ENCODE data around the gene HCN2.

The HCN2 gene

DNA sequence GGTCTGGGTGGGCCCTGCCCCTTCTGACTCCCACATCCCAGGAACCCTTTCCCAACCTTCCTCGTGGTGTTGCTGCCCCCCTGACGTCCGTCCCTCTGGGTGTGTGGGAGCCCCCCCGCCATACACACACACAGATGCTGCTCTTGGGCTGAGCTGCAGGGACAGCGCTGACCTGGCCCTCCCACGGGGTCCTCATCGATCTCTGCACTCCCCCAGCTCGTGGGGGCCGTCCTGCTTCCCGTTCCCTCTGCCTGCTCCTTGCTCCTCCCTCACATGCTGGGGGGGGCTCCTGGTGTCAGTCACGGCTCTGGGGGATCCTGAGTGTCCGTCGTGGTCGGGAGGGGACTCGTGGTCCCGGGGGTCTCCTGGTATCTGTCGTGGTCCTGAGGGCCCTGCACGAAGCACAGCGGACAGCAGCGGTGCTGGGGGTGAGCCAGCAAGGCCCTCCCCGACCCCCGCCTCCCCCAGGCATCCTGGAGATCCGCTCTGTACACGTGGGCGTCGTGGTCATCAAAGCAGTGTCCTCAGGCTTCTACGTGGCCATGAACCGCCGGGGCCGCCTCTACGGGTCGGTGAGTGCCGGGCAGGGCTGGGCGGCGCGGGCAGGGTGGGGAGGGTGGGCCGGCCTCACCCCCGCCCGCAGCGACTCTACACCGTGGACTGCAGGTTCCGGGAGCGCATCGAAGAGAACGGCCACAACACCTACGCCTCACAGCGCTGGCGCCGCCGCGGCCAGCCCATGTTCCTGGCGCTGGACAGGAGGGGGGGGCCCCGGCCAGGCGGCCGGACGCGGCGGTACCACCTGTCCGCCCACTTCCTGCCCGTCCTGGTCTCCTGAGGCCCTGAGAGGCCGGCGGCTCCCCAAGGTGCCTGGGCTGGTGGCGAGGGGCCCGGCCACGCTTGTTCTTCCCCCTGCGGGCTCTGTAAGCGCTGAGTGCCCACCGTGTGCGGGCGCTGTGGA lies 53.4 kb downstream of the HCN2 start:
- DNase-seq: no peak

DNA sequence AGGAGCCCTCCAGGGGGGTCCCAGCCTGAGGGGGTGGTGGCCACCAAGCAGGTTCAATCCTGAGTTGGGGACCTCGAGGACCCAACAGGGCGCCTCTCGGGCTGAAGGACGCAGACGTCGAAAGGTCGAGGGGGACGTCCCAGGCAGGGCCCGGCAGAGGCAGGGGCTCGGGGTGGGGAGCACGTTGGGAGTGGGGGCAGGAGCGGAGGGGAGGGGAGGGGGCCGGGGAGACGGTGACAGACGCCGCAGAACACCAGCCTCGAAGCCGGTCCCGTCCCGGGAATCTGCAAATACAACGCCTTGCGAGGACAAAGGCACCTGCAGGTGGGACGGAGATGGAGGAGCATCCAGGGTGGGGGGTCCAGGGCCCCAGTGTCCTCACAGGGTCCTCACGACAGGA lies 54.1 kb downstream of the HCN2 start:
- no peak for DNase-seq

DNA sequence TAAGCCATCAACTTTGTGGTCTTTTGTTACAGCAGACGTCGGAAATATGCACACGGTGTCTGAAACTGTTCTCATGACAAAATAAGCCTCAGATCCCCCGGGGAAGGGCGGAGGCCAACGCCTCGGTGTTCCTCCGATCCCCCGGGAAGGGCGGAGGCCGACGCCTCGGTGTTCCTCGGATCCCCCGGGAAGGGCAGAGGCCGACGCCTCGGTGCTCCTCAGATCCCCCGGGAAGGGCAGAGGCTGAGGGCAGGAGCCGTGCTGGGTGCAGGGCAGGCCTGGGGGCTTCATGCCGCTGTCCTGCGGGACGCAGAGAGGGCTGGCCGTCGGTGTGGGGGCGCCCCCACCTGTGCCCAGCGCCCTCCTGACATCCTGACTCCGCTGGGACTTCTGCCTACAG lies 54.7 kb downstream of the HCN2 start:
- no peak for DNase-seq

DNA sequence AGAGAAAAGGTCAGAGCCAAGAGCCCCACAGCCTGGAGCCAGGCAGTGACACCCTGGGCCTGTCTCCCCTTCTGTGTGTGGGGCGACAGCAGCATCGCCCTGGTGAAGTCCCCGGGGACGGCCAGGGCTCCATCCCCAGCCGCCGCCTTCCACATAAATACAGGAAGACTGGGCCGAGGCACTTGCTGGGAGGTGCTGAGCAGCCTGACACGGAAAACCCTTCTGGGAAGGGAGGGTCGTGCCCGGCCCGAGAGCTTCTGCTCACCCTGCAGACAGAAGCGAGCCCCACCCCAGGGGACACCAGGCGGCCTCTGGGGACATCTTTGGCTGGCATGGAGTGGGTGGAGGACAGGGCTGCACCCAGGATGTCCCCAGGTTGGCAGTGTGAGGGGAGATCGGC lies 55.1 kb downstream of the HCN2 start:
- no peak for DNase-seq

DNA sequence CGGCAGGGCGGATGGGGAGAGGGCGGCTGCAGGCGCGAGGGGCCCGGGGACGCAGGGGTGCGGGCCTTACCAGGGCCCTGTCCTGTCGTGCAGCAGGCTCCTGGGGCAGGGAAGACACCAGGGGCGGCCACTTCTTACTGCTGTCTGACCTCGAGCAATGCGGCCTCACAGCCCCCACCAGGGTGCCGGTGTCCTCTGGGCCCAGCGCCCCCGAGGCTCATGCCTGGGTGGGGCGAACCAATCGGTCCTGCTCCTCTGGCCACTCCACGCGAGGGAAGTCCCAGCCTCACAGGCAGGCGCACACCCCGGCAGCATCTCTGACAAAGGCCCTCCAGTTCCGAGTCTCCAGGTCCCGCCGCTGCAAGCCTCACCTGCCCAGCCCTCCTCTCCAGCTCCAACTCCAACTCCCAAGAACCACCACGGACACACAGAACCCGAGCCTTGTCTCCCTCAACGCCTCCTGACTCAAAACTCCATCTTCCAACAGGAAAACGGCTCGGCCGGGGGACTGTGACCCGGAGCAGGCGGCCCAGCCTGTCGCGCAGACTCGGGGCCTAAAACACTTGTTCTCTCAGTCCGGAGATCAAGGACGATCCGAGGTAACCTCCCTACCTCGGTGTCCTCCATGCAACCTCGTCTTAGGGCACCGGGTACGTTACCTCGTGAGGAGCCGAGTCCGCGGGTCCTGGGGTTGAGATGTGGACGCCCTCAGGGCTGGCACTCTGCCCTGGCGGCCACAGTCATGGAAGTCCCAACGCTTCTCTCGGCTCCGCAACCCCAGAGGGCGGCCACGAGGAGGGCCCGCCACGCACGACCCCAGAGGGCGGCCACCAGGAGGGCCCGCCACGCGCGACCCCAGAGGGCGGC lies 56.5 kb downstream of the HCN2 start:
- DNase-seq: no peak

DNA sequence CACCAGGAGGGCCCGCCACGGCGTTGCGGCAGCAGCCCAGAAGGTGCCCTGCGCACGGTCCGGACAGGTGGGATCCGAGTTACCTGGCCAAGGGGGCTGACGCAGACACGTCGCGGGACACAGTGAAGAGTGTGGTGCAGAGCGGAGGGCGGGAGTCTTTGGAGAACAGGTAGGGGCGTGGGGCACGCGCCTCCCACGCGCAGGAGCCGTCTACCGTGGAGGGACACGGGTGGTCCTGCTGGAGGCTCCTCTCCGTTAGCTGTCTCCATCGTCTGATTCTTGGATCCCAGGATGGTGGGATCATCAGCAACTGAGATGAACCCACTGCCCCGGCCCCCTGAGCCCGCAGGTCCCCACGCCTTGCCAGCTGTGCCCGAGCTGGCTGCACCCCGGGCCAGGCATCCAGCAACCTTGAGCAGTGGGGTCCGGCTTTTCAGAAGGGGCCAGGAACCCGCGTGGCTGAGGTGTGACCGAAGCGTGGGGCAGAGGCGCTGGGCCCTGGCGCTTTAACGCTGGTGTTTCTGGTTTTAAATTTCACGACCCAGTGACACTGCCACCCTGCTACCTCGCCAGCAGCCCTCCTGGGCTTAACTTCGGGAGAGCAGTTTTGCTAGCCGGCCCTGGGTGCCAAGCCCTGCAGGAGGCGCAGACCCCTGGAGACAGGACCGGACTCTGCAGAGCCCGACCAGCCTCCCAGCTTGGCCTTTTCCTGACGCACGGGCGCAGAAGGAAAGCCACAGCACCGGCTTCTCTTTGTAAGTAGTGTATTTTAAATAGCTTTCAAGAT lies 57.3 kb downstream of the HCN2 start:
- no peak for DNase-seq

DNA sequence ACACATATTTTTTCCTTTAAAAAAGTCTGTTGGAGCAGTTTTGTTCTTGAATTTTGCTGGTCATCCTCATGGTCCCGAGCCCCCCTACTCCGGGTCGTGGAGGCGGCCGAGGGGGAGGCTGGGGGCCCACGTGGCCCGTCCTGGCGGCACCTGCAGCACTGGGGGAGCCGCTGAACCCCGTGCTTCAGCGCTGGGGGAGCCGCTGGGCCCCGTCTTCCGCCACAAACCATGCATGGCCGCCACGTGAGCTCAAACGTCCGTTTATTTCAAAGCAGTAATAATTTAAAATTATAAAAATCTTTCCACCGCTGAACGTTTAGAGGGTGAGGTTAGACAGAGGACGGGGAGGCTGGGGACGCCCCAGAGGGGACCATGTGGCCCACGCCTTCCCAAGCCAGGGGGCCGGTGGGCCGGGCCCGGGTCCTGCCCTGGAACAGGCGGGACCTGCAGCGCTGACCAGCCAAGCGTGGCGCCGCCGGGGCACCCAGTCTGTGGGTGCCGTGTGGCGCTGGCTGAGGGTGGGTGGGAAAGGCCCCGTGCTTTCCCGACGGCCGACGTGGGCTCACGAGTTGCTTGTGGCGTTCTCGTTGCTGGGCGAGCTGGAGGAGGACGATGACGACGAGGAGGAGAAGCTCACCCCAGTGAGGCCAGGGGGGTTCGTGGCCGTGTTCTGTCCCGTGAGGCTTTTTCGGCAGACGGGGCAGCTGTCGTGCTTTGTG lies 58.0 kb downstream of the HCN2 start:
- no peak for DNase-seq

DNA sequence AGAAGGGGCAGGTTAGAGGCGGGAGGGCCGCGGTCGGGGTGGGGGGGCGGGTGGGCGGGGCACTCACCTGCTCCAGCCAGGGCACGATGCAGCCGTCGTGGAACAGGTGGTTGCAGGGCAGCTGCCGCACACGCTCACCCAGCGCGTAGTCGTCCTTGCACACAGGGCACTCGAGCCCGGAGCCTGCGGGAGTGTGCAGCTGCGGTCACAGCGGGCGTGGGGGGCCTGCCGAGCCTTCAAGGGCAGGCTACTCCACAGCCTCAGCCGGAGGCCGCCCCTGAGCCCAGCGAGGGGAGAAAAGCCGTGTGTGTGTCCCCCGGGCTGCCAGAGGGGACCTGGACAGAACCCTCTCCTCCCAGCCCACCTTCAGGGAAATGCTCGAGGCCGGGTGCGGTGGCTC lies 58.6 kb downstream of the HCN2 start:
- DNase-seq: no peak

DNA sequence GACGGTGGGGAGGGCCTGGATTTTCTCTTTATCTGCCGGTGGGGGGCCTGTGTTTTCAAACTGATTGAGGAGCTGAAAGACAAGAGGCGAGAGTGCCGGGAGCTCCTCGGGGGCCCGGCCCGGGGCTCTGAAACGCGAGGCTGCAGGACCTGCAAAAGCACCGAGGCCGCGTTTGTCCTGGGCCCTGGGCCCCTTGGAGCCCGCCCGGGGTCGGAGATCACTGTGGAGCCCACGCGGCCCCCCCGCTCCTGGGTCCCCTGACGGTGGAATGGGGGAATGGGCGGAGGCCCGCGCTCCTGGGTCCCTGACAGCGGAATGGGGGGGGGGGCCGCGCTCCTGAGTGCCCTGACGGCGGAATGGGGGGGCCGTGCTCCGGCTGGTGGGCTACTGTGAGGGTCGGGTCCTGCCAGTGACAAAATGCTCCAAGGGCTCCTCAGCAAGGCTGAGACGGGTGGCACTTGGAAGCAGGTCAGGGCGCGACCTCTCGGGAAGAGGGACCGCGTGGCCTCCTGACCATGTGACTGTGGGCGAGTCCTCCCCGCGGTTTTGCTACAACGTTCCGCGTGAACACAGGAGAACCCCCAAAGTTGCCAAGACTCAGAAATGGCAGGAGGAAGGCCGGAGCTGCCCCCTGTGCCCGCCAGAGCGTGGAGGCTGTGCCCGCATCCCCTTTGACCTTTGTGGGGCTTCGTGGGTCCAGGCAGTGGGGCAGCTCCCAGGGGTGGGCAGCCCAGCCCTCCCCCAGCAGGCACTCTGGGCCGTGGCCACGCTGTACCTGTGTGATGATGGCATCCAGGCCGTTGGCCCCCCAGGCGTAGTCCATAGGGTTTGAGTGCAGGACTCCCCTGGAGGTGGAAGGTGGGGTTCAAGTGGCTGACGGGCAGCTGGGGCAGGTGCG lies 59.5 kb downstream of the HCN2 start:
- no peak for DNase-seq

DNA sequence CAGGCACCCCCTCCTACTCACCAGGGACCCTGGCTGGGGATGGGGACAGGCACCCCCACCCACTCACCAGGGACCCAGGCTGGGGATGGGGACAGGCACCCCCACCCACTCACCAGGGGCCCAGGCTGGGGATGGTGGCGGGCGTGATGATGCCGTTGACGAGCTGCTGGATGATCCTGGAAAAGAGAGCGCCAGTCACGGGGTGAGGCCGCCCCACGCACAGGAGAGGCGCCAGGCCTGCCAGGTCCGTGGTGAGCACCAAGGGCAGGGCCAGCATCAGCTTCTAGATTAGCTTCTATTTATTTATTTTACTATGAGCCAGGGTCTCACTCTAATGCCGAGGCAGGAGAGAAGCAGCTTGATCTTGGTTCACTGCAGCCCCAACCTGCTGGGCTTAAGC lies 60.4 kb downstream of the HCN2 start:
- no peak for DNase-seq

DNA sequence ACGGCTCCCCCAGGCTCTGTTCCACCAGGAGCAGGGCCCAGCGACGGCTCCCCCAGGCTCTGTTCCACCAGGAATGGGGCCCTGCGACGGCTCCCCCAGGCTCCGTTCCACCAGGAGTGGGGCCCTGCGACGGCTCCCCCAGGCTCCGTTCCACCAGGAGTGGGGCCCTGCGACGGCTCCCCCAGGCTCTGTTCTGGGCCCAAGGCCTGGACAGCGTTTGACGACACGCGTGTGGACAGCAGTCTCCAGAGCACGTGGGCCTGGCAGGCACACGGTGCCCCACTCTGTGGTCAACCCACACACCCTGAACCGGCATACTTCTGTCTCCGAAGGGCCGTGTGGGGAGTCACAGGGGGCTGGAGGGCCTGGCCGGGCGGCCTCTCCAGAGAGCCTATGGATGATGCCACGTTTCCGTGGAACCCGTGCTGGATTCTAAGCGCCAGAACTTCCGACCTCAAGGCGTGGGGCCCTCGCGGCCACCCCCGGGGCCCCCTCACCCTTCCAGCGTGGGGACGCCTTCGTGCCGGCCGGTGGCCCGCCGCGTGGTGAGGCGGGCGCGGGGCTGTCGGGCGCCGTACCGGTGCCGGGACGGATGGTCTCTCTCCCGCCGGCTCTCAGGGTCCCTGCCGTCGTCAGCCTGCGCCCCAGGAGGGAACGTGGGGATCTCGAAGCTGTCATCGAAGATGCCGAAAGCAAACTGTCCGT lies 61.6 kb downstream of the HCN2 start:
- no peak for DNase-seq

DNA sequence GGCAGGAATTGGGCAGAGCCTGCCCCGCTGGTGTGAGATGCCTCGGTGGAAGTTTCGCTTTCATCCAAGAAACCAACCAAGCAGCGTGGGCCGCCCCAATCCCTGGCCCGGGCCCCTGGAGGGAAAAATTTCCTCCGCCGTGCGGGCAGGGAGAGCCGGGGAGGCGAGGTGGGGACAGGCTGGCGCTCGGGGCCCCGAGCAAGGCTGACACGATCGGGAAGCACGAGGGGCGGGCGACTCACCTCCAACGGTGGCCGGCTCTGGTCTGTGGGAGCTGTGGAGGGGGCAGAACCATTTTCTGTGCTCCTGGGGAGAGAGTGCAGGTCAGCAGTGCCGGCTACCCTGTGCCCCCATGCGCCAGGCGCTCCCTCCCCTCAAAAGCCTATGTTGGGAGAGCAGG lies 62.3 kb downstream of the HCN2 start:
- DNase-seq: no peak

DNA sequence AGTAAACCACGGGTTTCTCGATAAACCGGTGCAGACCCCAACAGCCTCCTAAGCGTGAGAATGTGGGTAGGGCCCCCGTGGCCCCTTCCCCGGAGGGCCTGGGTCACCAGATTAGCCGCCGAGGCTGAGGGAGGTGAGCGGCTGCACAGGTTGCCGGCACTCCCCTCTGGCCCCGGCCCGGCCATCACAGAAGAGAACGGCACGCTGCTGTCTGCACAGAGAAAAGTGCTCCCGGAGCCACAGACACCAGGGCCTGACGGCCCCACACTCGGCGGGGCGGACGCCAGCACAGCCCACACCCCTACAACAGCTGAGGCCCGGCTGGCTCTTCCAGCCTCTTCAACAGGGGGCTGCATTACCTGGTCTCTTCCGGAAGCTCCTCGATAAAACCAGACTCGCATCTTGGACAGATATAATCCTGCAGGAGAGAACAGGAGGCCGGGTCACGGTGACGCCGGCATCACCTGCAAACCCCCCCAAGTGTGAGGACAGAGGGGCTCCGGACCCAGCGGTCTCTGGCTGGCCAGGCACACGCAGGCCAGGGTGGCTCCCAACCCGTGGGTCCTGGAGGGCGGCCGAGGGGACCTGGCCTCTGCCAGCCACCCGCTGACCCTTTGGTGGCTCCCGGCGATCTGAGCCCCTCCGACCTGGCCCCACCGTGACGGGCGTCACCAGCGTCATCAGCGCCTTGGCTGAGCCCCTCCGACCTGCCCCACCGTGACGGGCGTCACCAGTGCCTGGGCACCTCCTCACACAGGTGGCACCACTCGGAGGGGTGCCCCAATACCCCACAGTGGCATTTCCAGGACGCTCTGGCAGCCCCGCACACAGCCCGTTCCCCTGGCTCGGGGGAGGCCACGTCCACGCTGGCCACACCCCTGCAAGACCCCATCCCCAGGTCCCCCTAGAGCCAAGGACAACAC lies 63.0 kb downstream of the HCN2 start:
- no peak for DNase-seq

DNA sequence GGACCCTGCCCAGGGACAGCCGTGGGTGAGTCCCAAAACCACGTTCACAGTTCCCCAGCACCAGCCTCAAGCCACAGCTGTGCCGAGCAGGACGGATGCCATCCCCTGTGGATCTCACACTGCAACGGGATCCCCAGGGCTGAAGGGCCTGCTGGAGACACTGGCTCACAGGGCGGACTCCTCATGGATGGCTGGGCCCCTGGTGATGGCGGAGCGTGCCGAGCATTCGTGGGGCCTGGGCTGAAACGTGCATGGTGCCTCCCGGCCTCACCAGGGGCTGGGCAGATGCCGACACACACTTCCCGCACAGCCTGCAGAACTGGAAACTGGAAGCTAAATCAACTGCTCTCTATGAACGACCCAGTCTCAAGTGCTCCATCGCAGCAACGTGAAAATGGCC lies 63.7 kb downstream of the HCN2 start:
- DNase-seq: no peak

DNA sequence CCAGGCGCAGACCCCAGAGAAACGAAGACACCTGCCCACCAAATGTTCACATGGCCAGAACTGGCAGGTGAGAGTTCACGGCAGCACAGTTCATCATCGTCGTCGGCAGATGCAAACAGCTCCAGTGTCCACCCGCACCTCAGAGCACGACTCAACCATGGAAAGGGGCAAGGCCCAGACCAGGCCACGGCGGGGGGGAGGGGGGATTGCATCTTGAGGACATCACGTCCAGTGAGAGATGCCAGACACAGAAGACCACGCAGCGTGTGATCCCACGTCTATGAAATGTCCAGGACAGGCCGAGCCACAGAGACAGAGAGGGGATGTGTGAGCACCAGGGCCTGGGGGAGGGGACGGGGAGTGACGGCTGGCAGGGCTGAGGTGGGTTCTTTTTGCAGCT lies 66.0 kb downstream of the HCN2 start:
- no peak for DNase-seq

DNA sequence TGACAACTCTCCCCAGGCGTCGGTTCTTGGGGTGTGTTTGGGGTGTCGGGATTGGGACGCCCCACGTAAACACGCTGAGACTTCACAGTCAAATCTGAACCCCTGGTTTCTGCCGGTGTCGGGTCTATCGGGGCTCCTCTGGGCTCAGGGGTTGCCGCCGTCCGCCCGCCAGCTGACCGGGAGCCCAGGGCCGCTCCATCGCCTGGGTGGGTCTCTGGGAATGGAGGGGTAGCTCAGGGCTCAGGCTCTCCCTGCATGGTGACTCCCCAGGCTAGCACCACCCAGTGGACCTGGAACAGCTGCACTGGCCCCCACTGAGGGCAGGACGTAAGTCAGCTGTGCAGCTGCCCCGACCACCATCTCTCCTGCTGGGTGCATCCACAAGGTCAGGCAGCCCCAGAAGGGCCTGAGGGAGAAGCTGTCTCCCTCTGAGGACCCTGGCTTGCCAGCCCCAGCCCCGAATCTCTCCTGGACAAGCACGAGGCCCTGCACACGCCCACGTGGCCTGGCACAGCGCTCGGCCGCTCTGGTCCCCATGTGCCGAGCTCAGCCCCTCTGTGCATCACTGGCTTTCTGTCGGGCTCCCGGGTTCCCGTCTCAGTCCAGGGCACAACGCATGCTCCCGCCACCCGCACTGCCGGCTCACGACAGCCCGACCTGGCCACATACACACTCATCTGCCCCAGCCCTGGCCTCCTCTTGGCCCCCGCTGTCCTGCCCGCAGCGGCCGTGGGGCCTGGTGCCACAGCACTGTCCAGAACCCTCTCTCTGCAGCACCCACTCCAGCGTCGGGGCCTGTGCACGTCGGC lies 67.3 kb downstream of the HCN2 start:
- DNase-seq: no peak

DNA sequence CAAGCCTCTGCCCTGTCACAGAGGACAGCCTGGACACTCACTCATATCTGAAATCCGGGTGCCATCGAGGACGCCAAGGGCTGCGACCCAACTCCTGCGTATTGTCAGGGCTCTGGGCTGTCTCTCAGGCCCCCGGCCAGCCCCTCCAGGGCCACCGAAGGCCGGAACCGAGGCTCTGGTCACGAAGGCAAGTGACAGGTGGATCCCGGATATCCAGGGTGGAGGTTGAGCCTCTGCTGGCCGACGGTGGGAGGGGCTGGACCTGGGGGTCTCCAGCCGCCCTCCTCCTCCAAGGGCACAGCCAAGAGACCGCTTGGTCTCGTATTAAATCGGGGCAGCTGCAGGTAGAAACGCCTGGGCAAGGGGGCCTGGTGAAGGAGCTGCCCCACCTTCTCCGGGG lies 67.9 kb downstream of the HCN2 start:
- DNase-seq: no peak

DNA sequence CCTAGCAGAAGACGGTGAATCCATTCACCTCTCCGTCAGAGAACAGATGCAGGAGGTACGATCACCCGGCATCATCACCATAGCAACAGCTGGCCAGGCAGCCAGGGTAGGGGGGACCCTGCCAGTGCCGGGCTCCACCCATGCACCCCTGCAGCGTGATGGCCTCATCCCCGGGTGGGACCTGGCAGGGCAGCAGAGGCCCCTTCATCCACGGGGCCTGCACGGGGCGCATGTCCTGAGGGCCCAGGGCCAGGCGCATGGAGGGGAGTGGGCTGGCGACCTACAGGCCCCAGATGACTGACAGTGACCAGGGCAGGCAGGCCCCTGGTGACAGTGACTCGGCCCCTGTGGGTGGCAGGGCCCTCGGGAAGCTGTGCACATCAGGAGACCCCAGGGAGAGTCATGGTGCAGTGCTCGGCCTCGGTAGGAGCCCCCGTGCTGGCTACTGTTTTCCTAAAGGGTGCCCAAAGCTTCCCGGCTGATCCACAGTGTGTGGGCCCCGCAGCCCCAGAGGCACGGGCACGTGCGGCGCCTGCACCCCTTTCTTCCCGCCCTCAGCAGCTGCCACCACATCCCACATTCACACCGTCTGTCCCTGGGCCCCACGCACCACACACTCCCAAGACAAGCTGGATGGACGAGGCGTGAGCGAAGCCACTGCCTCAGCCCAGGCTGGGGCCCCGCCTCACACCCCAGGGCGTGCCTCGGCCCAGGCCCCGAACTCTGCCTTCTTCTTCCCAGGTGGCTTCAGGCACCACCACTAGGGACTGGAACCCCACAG lies 68.6 kb downstream of the HCN2 start:
- no peak for DNase-seq
